ENCODE measurements around the gene THTPA. TPM values are rescaled to one million over a fixed set of nuclear protein-coding genes. Genes with fewer than 3 reads are reported as not detected.

Gene THTPA
- total and polyA plus RNA-seq, 2 of the 13 experiments (the other 11 are each of a cell fraction or from before 2014, with no cell fraction given): 7.4 to 8.7 TPM

- TF ChIP-seq GFI1 (CRISPR knock-in tag; IDR thresholded peaks at IDR 0.05; ENCODE audit: borderline replicate concordance) (no peak), ZNF354B (CRISPR knock-in tag; IDR thresholded peaks at IDR 0.05) (0 out of 2 replicates have a peak, but pooled peaks have one; percentile 17), ZNF530 (CRISPR knock-in tag; IDR thresholded peaks at IDR 0.05; ENCODE audit: low read depth) (no peak), ZNF781 (CRISPR knock-in tag; IDR thresholded peaks at IDR 0.05; ENCODE audit: borderline replicate concordance, not compliant biosample characterization) (no peak), MEIS2 (CRISPR knock-in tag; IDR thresholded peaks at IDR 0.05) (peak; percentile 28; the same call in 1 of the 2 replicates), CBX2 (IDR thresholded peaks at IDR 0.05; ENCODE audit: low read depth, low read length) (no peak), CBX2 (CRISPR knock-in tag; IDR thresholded peaks at IDR 0.05; ENCODE audit: low read depth) (no peak), KDM2A (CRISPR knock-in tag; IDR thresholded peaks at IDR 0.05; ENCODE audit: borderline replicate concordance, low read depth) (0 out of 2 replicates have a peak, but pooled peaks have one; percentile 19), ZKSCAN1 (IDR thresholded peaks at IDR 0.05; ENCODE audit: low read length) (no peak), NFIC (IDR thresholded peaks at IDR 0.05; ENCODE audit: low read length) (no peak), ZNF766 (CRISPR knock-in tag; IDR thresholded peaks at IDR 0.05; ENCODE audit: borderline replicate concordance) (0 out of 2 replicates have a peak, but pooled peaks have one; percentile 16), POGK (CRISPR knock-in tag; conservative IDR thresholded peaks at IDR 0.05) (0 out of 2 replicates have a peak, but pooled peaks have one; percentile 46), ESRRA (CRISPR knock-in tag; IDR thresholded peaks at IDR 0.05; ENCODE audit: low read depth) (no peak), BORCS8-MEF2B (CRISPR knock-in tag; IDR thresholded peaks at IDR 0.05) (no peak), IKZF1 (IDR thresholded peaks at IDR 0.05) (no peak), CBFB (CRISPR knock-in tag; IDR thresholded peaks at IDR 0.05) (no peak), ZBTB43 (CRISPR knock-in tag; conservative IDR thresholded peaks at IDR 0.05) (no peak), KDM5B (CRISPR knock-in tag; IDR thresholded peaks at IDR 0.05; ENCODE audit: borderline replicate concordance) (peak; percentile 35; the same call in 1 of the 2 replicates), MTF1 (CRISPR knock-in tag; IDR thresholded peaks at IDR 0.05) (no peak), MYPOP (CRISPR knock-in tag; IDR thresholded peaks at IDR 0.05) (no peak), ZNF296 (CRISPR knock-in tag; conservative IDR thresholded peaks at IDR 0.05) (no peak), SRF (IDR thresholded peaks at IDR 0.05; ENCODE audit: low read depth, low read length) (no peak), HMG20B (CRISPR knock-in tag; conservative IDR thresholded peaks at IDR 0.05) (0 out of 2 replicates have a peak, but pooled peaks have one; percentile 6), ZNF670 (CRISPR knock-in tag; IDR thresholded peaks at IDR 0.05; ENCODE audit: borderline replicate concordance) (no peak)
These were observed 16.6 kb upstream of the THTPA start (continued) for GRCh38 chr14:23539248-23540140.

Data from HepG2 (cell line).